HG02970 (cell line): Measurements from ENCODE around the gene FILIP1L.

Source experiments
- ATAC-seq: cut with Tn5 transposase; IDR thresholded peaks from one replicate; pipeline ENCODE4 v1.9.1; 2021; ENCODE audit warnings: mild to moderate bottlenecking, moderate library complexity, moderate number of reproducible peaks; ENCODE audit not compliant: unreplicated experiment, low FRiP score

The FILIP1L gene

DNA sequence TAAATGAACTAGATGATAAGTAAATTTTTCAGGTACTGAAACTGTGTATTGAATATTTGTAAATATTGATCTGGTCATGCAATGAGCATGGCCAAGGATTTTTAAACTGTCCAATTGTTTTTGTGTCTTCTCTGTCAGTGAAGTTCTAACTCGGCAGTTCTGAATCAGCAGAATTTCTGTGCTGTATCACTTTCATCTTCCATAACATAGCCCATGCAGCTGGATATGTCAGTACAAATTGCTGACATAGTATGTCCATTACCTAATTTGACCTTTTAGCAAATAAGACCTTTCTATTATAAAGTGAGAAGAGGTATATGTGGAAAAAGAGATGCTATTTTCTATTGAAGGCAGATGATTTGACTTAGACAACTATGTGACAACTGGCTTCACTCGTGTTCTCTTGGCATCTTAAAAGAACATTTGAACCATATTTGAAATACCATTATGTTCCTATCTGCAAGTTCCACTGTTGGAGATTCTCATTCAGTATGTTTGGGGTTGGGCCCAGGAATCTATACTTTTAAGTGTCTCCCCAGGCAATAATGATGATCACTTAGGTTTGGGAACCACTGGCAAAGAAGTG is 206.2 kb downstream of the FILIP1L start:
- no peak for ATAC-seq

GRCh38 chr3:99903869-99904268 is 210.4 kb downstream of the FILIP1L start:
- ATAC-seq = no peak

GRCh38 chr3:99902091-99902490 is 212.2 kb downstream of the FILIP1L start:
- no peak for ATAC-seq

- ATAC-seq = no peak
These were observed 212.9 kb downstream of the FILIP1L start for GRCh38 chr3:99901200-99901926.

GRCh38 chr3:99900248-99900647 is 214.1 kb downstream of the FILIP1L start:
- ATAC-seq = no peak

GRCh38 chr3:99899603-99900002 is 214.7 kb downstream of the FILIP1L start:
- no peak for ATAC-seq

DNA sequence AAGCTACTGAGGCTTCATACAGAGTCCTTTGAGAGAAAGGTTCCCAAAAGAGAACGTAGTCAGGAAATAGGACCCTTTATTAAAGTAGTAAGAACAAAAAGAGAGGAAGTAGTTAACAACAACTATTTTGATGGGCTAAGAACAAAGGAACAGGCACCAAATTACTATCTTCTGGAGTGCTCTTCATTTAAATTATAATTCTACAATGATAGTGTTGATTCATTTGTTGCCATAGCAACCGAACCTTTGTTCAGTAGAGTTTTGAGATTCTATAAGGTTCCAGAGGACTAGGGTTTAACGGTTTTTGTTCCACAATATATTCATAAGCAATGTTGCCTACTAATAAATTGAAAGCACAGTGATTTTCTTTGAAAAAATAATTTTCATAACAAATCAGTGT is 217.8 kb downstream of the FILIP1L start:
- ATAC-seq = no peak

- no peak for ATAC-seq
These were observed 218.4 kb downstream of the FILIP1L start for GRCh38 chr3:99895703-99896441.

GRCh38 chr3:99895131-99895696 is 219.1 kb downstream of the FILIP1L start:
- ATAC-seq = no peak

DNA sequence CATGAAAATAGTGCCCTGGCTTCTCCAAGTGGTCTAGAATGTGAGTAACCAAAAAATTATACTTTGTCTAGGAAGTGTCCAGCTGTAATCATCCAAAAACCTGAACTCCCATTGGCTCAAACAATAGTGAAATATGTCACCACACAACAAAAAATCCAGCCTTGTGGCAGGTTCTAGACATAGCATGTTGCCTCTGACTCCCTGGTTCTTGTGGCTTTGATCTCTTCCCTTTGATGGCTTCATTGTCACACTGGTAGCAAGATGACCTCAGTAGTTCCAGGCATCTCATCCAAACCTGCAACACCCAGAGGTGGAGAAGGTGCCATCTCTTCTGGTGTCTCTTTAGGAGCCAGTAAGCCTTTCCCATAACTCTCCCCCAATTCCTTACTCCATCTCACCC is 222.0 kb downstream of the FILIP1L start:
- ATAC-seq = no peak

DNA sequence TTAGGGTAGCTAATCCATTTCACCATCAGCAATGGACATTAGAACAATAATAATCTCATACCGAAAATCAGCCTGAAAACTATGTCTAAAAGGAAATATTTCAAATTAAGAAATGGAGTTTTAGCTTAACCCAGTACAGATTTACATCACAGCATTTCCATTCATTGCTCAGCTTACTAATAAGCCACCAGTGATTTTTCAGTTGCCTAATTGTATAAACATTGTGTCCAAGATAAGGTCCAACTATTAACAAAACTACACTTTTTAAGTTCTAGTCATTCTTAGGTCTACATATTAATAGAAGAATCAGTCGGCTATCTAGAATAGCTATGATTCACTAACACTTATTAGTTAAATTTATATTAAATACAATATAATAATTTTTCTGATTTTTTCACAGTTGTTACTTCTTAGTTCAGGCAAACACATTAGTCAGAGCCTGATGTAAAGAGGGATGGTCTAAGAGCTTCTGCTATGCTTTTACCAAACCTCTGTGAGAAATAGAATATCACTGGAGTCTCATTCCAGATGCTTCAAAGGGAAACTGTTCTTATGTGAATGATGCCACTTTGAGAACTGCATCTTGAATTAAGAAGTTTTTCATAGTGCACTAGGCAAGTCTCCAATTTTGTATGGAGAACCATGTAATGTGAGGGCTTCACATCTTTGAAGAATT is 222.6 kb downstream of the FILIP1L start:
- no peak for ATAC-seq

- no peak for ATAC-seq
These were observed 228.4 kb downstream of the FILIP1L start for GRCh38 chr3:99885851-99886250.

- ATAC-seq = no peak
These were observed 229.2 kb downstream of the FILIP1L start for GRCh38 chr3:99885085-99885484.

DNA sequence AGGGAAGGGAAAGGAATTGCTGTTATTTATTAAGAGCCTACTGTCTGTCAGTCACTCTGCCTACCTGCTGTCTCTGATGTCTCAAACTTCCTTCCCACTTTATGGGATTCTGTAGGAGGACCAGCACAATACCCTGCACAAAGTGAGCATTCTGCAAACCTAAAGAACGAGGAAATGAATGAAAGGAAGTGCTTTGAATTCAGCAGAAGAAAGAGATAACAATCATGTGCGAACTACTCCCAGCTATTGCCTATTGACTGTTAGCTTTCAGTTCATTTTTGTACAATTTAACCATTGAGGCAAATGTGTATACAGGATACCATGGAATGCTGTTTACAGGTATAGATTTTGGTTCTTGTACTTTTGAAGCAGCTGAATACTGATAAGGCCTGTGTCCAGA is 229.8 kb downstream of the FILIP1L start:
- no peak for ATAC-seq

DNA sequence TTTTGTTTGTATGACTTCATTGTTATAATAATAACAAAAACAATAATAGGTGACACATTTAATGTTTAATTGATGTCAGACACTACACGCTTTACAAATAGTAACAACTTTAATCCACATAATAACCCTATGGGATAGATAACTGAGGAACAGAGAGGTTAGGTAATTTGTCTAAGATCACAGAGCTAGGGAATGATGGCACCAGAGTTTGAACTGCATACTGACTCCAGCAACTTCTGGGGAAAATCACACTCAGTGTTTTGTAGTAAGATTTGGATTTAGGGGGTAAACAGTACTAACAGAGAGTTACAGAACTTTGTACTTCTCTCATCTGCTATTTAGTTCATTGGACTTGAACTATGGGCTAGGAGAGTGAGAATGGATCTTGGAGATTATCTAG is 230.6 kb downstream of the FILIP1L start:
- ATAC-seq = no peak

DNA sequence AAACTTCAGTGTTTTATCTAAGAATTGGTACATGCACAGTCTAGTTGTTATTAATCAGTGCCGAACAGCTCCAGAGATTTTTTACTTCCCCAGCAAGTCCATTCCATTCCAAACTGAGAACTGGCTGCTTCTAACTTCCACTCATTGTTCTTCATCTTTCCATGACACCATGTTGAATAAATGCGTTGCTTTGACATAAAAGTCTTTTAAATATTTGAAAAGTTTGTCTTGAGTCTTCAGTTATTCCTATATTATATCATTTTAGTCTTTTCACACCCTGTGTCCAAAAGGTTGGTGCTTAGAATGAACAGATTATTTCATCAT is 231.2 kb downstream of the FILIP1L start:
- ATAC-seq = no peak

DNA sequence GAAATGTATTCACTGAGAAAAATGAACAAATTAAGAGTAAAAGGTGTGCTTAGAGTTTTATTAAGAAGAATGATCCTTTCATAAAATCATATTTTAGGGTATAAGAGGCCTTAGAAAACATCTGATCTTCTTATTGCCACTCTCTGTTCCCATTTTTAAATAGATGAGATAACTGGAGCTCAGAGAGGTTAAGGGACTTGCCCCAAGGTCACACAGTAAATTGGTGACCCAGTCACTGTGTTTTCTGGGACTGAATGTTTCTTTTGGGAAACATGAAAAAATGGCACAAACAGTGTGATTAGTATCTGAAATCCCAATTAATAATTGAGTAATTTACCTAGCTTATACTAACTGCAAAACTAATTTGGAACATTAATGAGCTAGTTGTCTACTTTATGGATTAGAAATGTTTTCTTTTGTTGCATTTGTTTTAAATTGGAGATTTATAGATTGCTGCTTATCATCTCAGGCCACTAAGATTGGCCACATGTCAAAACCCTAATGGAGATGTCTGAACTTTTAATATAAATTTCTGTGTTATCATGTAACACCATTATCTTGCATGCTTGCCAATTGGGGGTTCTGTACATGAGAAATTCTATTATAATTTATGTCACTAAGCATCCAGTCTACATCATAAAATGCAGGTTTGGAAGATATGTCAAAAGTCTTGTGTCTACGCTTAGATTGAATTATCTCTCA is 231.7 kb downstream of the FILIP1L start:
- ATAC-seq = no peak

DNA sequence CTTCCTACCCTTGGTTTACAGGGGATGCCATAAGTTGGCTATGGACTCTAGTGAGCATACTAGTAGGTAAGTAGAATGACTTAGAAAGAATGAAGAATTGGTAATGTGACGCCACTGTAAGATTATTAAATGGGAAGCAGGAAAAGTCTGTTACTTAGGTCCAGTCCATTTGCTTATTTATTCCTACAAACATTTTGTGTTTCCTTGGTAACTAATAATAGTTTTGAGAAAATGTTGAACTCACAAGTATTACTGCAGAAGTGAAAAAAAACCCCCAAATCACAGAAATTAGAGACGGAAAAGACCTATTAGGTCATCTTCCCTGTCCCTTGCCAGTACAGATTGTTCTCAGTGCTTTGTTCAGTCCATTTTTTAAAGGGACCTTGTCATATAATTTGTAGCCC is 233.2 kb downstream of the FILIP1L start:
- no peak for ATAC-seq

- ATAC-seq = no peak
These were observed 235.0 kb downstream of the FILIP1L start for GRCh38 chr3:99879275-99879674.

- no peak for ATAC-seq
These were observed 236.3 kb downstream of the FILIP1L start for GRCh38 chr3:99878005-99878404.
